OCI-LY1 (cell line): ENCODE measurements around the gene MUS81.

ENCODE experiments used
- H2AFZ ChIP-seq: fragments of 200-600 bp; sonication (generic), shearing (Covaris generic); 2 replicates; pipeline ENCODE4 v1.6.0; 2014; ENCODE audit warnings: antibody characterized with exemption, mild to moderate bottlenecking, low read length
- H3F3A ChIP-seq: fragments of 200-600 bp; sonication (generic), shearing (Covaris generic); 2 replicates; pipeline ENCODE4 v1.6.0; 2014; ENCODE audit warnings: mild to moderate bottlenecking, antibody characterized with exemption, low read length, moderate library complexity; ENCODE audit not compliant: insufficient read depth
- H3K27ac ChIP-seq: fragments of 200-600 bp; sonication (generic); 2 replicates; pipeline ENCODE4 v1.5.1; 2014; ENCODE audit warnings: low read length, mixed run types, mild to moderate bottlenecking, low read depth; ENCODE audit not compliant: poor library complexity, severe bottlenecking
- H3K27me3 ChIP-seq: fragments of 200-600 bp; sonication (generic); 2 replicates; pipeline ENCODE4 v1.6.0; 2014; ENCODE audit warnings: antibody characterized with exemption, mild to moderate bottlenecking, low read length, moderate library complexity; ENCODE audit not compliant: insufficient read depth
- H3K36me3 ChIP-seq: fragments of 200-600 bp; sonication (generic); 2 replicates; pipeline ENCODE4 v1.6.1; 2014; ENCODE audit warnings: mild to moderate bottlenecking, antibody characterized with exemption, low read length, moderate library complexity, mixed read lengths; ENCODE audit not compliant: insufficient read depth
- H3K4me1 ChIP-seq: fragments of 200-600 bp; sonication (generic); 2 replicates; pipeline ENCODE4 v1.5.1; 2014; ENCODE audit warnings: mild to moderate bottlenecking, low read length, moderate library complexity; ENCODE audit not compliant: insufficient read depth, severe bottlenecking
- H3K4me2 ChIP-seq: fragments of 200-600 bp; sonication (generic), shearing (Covaris generic); 2 replicates; pipeline ENCODE4 v1.6.1; 2014; ENCODE audit warnings: low read length
- H3K4me3 ChIP-seq: fragments of 200-600 bp; sonication (generic); 2 replicates; pipeline ENCODE4 v1.5.1; 2014; ENCODE audit warnings: low read length, low read depth, mild to moderate bottlenecking, mixed read lengths; ENCODE audit not compliant: poor library complexity, severe bottlenecking
- H3K79me2 ChIP-seq: fragments of 200-600 bp; shearing (Covaris generic); 2 replicates; pipeline ENCODE4 v1.6.1; 2016; ENCODE audit warnings: mixed run types, low read length, mixed read lengths; ENCODE audit not compliant: insufficient read depth
- H3K9ac ChIP-seq: fragments of 200-600 bp; sonication (generic), shearing (Covaris generic); 2 replicates; pipeline ENCODE4 v1.6.1; 2014; ENCODE audit warnings: mild to moderate bottlenecking, low read length, mixed read lengths
- H3K9me2 ChIP-seq: fragments of 200-600 bp; sonication (generic), shearing (Covaris generic); 2 replicates; pipeline ENCODE4 v1.6.1; 2014; ENCODE audit warnings: low read depth, mild to moderate bottlenecking, low read length, mixed read lengths
- H3K9me3 ChIP-seq: fragments of 200-600 bp; shearing (Covaris generic); 2 replicates; pipeline ENCODE4 v1.6.1; 2014; ENCODE audit warnings: low read length, mixed read lengths
- H4K20me1 ChIP-seq: fragments of 200-600 bp; sonication (generic), shearing (Covaris generic); 2 replicates; pipeline ENCODE4 v1.6.0; 2016; ENCODE audit warnings: mild to moderate bottlenecking, low read length; ENCODE audit not compliant: insufficient read depth
- CTCF ChIP-seq: fragments of 200-600 bp; sonication (generic), shearing (Covaris generic); IDR thresholded peaks from 2 replicates; pipeline ENCODE4 v1.5.1; 2017; ENCODE audit warnings: mild to moderate bottlenecking, antibody characterized with exemption, low read length, moderate library complexity, mixed read lengths
- EZH2 ChIP-seq: fragments of 200-600 bp; sonication (generic), shearing (Covaris generic); IDR thresholded peaks from 2 replicates; pipeline ENCODE4 v1.8.0; 2017; ENCODE audit warnings: borderline replicate concordance, mixed run types, mild to moderate bottlenecking, antibody characterized with exemption, low read length, moderate library complexity, mixed read lengths

Gene MUS81

GRCh38 chr11:65853246-65853979, 6.8 kb upstream of the MUS81 start:
- Histone ChIP-seq H3K4me1 (peaks cover 8% of the 10 kb centered on the region), H3K27ac (no peak overlapping the region), H3K4me3 (no peak overlapping the region), H3K79me2 (peaks cover 17% of the 10 kb centered on the region), H3K9me3 (no peaks in the 10 kb centered on the region), H3K36me3 (peaks cover 67% of the 10 kb centered on the region), H3K9me2 (no peaks in the 10 kb centered on the region), H2AFZ (no peak overlapping the region), H4K20me1 (peaks cover 5% of the 10 kb centered on the region; the same call in 1 of the 2 replicates), H3K4me2 (no peak overlapping the region), H3K9ac (no peak overlapping the region), H3F3A (no peaks in the 10 kb centered on the region), H3K27me3 (no peaks in the 10 kb centered on the region)
- TF ChIP-seq CTCF: no peak; the same call in 1 of the 2 replicates
- TF ChIP-seq EZH2: no peak

GRCh38 chr11:65854161-65854592, 6.1 kb upstream of the MUS81 start:
- peaks cover 15% of the 10 kb centered on the region for H3K4me1 ChIP-seq
- TF ChIP-seq CTCF (no peak), EZH2 (no peak)
- no peak overlapping the region for H2AFZ ChIP-seq
- H3K27ac ChIP-seq: no peak overlapping the region
- H4K20me1 ChIP-seq: peaks cover 5% of the 10 kb centered on the region; the same call in 1 of the 2 replicates
- no peaks in the 10 kb centered on the region for H3K9me2 ChIP-seq
- no peak overlapping the region for H3K9ac ChIP-seq
- peaks cover 67% of the 10 kb centered on the region for H3K36me3 ChIP-seq
- H3F3A ChIP-seq: 0 out of 2 replicates have a peak, but pooled peaks cover 5% of the 10 kb centered on the region
- H3K27me3 ChIP-seq: no peaks in the 10 kb centered on the region
- no peaks in the 10 kb centered on the region for H3K9me3 ChIP-seq
- no peak overlapping the region for H3K4me3 ChIP-seq
- no peak overlapping the region for H3K4me2 ChIP-seq
- peaks cover 17% of the 10 kb centered on the region for H3K79me2 ChIP-seq

GRCh38 chr11:65854852-65855837, 5.1 kb upstream of the MUS81 start:
- Histone ChIP-seq H3K9ac (no peak overlapping the region), H3K36me3 (peaks cover 67% of the 10 kb centered on the region), H3K9me2 (no peaks in the 10 kb centered on the region), H3K9me3 (no peaks in the 10 kb centered on the region), H3K4me2 (no peak overlapping the region), H3F3A (0 out of 2 replicates have a peak, but pooled peaks cover 5% of the 10 kb centered on the region), H3K27ac (no peak overlapping the region), H3K79me2 (peaks cover 17% of the 10 kb centered on the region), H3K4me3 (no peak overlapping the region), H2AFZ (no peak overlapping the region), H3K27me3 (no peaks in the 10 kb centered on the region), H4K20me1 (peaks cover 5% of the 10 kb centered on the region; the same call in 1 of the 2 replicates), H3K4me1 (peaks cover 20% of the 10 kb centered on the region)
- TF ChIP-seq CTCF (no peak), EZH2 (no peak)
